Activated naive CD8-positive, alpha-beta T cell (primary cell): ENCODE results near the gene SH3PXD2A.
A peak's percentile ranks its signal among the peaks of the same experiment; 100 is the strongest.

Source experiments
- H3K27ac Mint-ChIP-seq: one replicate; pipeline ENCODE4 v1.8.0; 2021; ENCODE audit warnings: mixed read lengths
- H3K27me3 Mint-ChIP-seq: one replicate; pipeline ENCODE4 v1.8.0; 2021; ENCODE audit warnings: mixed read lengths
- H3K36me3 Mint-ChIP-seq: one replicate; pipeline ENCODE4 v1.8.0; 2021; ENCODE audit warnings: mixed read lengths
- H3K4me1 Mint-ChIP-seq: one replicate; pipeline ENCODE4 v1.8.0; 2021; ENCODE audit warnings: low read depth, mixed read lengths
- H3K4me3 Mint-ChIP-seq: one replicate; pipeline ENCODE4 v1.8.0; 2021; ENCODE audit warnings: mild to moderate bottlenecking, mixed read lengths
- H3K9me3 Mint-ChIP-seq: one replicate; pipeline ENCODE4 v1.8.0; 2021; ENCODE audit warnings: low read depth, mixed read lengths

Gene SH3PXD2A

DNA sequence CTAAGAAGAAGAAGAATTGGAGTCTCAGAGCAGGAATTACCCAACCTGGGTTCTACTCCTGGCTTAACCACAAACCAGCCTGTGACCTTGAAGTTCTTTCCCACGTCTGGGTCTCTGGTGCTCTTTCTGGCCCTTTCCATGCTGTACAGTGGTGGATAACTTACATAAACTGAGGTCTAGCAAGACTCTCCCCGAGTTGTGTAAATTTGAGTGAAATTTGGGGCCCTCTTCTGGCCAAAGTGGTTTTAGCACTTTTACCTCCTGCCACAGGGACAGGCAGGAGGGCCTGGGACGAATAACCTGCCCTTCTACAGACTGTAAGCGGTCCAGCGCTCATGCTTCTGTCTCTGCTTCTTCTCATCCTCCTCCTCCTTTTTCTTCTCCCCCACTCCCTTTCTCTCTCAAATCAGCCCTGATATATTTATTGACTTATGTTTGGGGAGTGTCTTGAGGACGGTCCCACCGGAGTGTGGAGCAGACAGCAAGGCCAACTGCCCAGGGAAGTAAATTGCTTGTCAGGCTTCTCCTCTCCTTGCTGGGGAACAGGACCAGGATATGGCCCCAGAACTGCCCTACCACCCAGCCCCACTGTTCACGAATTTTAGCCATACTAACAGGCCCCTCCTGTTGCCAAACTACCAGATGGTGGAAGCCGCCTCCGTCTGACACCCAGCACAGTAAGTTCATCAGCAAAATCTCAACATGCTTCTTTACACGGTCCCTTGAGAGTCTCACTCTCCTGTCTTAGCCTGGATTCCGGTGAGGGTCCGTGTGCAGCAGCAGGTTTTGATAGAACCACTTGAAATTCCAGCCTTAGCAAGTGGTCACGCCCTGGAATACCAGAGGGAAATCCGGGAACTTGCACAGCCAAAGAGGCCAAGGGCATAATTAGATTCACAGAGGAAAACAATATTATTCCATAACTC lies 4.0 kb upstream of the SH3PXD2A start:
- Mint-ChIP-seq H3K27ac (no peak overlapping the region), H3K9me3 (no peaks in the 10 kb centered on the region), H3K27me3 (peaks cover 11% of the 10 kb centered on the region), H3K4me1 (peaks cover 10% of the 10 kb centered on the region), H3K36me3 (peaks cover 4% of the 10 kb centered on the region), H3K4me3 (no peak overlapping the region)

DNA sequence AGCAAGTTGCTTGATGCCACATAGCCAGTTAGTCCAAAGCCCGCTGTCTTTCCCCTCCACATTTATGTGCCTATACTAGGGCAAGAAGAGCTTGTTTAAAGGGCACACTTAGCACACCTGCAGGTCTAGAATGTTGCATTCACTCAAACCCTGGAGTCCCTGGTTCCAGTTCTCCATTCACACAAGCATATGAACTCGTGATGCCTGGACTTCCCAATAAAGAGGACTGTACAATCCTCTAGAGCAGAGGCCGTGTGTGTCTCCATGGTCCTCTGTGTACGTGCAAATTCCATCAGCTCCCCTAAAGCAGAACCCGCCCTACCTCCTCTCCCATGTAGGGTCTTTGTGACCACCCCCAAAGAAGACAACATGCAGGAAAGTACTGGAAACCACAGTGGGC lies 3.0 kb upstream of the SH3PXD2A start:
- Mint-ChIP-seq H3K36me3 (no peaks in the 10 kb centered on the region), H3K27ac (no peak overlapping the region), H3K4me1 (peaks cover 15% of the 10 kb centered on the region), H3K4me3 (no peak overlapping the region), H3K27me3 (peaks cover 20% of the 10 kb centered on the region), H3K9me3 (no peaks in the 10 kb centered on the region)

DNA sequence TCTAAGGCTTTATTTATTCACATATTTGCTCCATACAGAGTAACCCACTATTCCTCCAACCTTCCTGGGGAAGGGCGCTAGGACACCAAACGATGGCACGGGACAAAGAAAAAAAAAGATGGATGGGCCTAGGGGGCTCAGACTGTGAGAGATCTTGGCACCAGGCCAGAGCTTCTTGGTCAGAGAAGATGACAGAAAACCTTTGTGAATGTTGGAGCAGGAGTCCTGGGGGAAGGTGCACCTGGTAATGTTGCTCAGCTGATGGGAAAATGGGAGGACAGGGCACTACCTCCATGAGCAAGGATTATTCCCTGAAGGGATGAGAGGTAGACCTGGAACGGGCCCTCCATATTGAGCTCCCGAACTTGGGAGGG lies 1.4 kb upstream of the SH3PXD2A start:
- H3K9me3 Mint-ChIP-seq = no peaks in the 10 kb centered on the region
- H3K4me3 Mint-ChIP-seq = peak overlapping the region; percentile 77
- H3K27me3 Mint-ChIP-seq = peaks cover 21% of the 10 kb centered on the region
- no peak overlapping the region for H3K27ac Mint-ChIP-seq
- no peaks in the 10 kb centered on the region for H3K36me3 Mint-ChIP-seq
- peaks cover 15% of the 10 kb centered on the region for H3K4me1 Mint-ChIP-seq

DNA sequence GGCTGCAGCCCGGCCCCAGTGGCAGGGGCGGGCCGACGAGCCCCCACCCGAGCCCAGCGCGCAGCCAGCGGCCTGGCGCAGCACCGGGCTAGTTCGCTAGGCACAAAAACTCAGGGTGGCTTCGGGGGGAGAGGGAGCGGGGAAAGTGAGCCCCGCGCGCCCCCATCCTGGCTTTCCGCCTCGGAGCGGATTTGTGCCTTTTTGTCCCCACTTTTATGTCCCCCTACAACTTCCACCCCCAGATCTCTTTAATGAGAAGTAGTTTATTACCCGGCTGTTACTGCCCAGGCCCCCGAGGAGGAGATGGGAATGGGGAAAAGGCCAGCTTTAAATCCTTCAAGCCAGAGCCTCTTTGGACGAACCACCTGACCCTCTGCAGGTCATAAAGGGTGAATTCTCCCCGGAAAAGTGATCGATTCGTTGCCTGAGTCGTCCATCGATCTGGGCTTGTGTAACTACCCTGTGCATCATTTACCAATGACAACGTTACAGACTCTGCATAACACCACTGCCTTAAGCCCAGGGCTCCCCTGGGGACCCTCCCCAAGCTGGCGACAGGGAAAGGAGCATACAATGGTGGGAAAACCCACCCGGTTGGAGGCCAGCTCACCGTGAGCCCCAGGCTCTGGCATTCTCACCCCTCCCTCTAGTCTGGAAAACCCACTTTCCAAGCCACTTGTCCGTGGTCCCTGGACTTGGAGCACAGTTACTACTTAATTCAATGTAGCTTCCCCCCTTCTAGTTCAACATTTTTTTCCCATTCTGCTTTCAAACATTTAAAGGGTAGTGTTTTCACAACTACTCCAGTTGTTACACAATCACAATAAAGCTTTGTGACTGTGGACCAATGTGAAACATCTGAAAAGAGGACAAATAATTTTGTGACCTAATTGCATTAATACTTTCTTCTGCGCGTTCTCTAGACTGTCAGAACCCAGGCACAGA lies 748 bp upstream of the SH3PXD2A start:
- Mint-ChIP-seq H3K27ac (no peak overlapping the region), H3K4me1 (peaks cover 15% of the 10 kb centered on the region), H3K27me3 (peaks cover 21% of the 10 kb centered on the region)

DNA sequence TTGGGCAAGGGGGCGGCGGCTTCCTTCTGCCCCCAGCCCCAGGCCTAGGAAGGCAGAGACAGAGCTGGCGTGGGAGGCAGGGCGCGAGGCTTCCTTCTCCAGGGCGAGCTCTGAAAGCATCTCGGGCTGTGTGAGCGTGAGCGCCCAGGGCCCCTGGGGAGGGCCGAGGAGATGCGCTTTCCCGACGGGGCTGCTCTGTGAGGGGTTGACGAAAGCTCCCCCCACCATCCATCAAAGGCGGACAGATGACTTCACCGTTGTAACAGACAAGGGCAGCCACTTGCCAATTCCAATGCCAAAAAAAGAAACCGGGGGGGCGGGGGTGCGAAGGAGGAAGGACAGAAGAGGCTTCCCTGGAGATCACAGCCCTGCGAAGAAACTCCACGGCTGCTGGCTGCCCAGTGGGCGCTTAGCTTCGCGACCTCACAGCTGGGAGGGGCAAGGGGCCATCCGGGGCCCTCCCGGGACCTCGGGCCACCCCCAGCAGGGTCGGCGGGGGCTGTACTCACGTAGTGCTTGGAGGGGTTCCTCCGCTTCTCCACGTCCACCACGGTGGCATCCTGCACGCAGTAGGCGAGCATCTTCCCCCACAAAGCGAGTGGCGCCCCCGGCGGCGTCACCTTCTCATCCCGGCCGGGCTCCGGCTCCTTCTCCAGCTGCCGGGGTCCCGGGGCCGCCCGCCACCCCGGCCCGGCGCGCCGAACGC lies 537 bp downstream of the SH3PXD2A start:
- Mint-ChIP-seq H3K27ac (no peak overlapping the region), H3K9me3 (no peaks in the 10 kb centered on the region)

More for the DNA sequence above, 748 bp upstream of the SH3PXD2A start:
- peak overlapping the region; percentile 77 for H3K4me3 Mint-ChIP-seq
- no peaks in the 10 kb centered on the region for H3K36me3 Mint-ChIP-seq
- H3K9me3 Mint-ChIP-seq = no peaks in the 10 kb centered on the region

DNA sequence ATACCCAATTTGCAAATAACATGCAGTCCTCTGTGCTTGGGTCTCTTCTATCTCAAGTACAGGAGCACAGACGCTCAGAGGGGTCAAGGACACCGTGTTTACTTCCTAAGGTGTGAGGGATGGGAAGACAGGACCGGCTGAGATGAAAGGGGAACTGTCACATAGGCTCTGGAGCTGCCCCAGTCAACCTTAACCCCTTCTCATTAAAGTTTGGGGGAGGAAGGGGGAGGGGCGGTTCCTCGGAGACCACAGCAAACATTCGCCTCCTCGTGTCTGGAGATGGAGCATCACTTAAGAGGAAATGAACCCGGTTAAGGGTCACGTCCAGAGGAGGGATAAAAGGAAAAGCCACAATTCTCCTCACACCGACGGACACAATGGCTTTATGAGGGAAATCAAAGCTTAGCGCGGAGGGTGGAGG lies 1.1 kb downstream of the SH3PXD2A start:
- peak overlapping the region; percentile 88 for H3K4me3 Mint-ChIP-seq
- no peak overlapping the region for H3K27ac Mint-ChIP-seq
- peaks cover 24% of the 10 kb centered on the region for H3K27me3 Mint-ChIP-seq
- no peaks in the 10 kb centered on the region for H3K36me3 Mint-ChIP-seq
- no peaks in the 10 kb centered on the region for H3K9me3 Mint-ChIP-seq
- H3K4me1 Mint-ChIP-seq = peaks cover 15% of the 10 kb centered on the region

More for the DNA sequence above, 537 bp downstream of the SH3PXD2A start:
- H3K4me1 Mint-ChIP-seq = peaks cover 15% of the 10 kb centered on the region
- no peaks in the 10 kb centered on the region for H3K36me3 Mint-ChIP-seq
- H3K27me3 Mint-ChIP-seq = peaks cover 21% of the 10 kb centered on the region
- H3K4me3 Mint-ChIP-seq = peak overlapping the region; percentile 88

DNA sequence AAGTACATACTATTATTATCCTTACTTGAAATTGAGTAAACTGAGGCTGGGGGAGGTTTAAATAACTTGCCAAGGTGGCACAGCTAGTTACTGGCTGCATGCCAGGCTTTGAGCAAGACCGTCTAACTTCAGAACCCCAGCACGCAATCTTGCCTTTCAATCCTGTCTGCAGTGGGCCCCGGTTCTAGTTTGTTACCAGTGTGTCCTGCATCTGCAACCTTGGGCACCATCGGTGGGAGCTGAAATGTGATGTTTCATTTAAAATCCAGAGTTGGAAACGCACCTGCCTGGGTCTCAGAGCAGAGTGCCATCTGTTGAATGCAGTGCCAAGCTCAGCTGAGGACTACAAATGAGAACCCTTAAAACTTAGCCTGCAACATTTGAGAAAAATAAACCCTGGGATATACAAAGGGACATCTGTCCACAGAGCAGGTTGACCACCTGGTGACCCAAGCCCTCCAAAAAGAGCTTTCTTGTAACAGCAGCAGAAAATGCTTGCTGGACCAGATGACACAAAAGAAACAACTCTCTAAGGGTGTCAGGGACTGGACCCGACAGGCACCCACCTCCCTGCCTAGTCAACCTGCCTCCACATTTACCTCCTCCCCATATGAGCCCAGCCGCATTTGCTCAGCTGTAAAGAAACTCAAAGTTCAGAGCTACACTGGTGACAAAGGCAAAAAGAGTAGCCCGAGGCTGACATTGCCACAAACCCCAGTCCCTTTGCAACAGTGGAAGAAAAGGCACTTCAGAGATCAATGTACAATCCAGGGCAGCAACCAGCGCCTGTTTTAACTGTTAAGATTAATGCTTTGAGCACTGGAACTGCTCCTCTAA lies 1.7 kb downstream of the SH3PXD2A start:
- Mint-ChIP-seq H3K9me3 (no peaks in the 10 kb centered on the region), H3K27me3 (peaks cover 24% of the 10 kb centered on the region), H3K36me3 (no peaks in the 10 kb centered on the region), H3K27ac (no peak overlapping the region), H3K4me3 (peak overlapping the region; percentile 88), H3K4me1 (peaks cover 15% of the 10 kb centered on the region)

DNA sequence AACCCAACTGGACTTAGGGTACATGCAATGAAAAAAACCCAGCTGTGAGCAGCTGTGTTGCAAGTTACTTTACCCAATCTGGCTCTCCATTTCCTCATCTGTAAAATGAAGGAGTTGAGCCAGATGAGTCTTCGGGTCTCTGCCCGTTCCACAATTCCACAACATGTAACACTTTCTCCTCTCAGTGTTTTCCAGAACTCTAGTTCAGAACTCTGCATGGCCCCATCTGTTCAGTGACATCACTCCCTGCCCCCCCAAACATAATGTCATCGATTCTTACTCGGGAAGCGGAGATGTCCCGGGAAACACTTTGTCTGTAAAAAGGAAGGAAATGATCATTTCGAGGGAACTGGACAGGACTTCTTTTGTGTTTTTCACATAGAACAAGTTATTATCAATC lies 2.5 kb downstream of the SH3PXD2A start:
- Mint-ChIP-seq H3K4me3 (no peak overlapping the region), H3K27ac (no peak overlapping the region), H3K27me3 (peaks cover 24% of the 10 kb centered on the region)

DNA sequence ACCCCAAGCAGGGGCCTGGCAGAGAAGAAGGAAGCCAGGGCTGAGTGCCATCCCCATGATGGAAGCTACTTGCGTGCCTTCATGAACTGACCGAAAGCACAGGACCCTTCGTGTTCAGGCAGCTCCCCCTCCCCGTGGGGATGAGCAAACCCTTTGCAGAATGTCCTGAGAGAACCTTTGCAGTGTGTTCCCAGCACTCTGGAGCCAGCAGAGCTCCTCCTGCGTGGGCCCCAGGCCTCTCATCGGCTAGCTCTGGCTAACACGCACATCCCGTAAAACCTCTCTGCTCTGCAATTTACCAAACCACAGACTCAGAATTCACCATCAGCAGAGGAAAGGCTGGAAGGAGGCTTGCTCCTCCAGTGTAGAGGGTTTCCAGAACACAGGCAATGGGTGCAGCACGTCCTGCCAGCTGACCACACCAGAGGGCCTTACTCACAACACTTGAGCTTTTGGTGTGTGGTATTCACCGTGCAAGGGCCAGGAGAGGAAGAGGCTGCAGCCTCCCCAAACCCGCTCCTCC lies 3.1 kb downstream of the SH3PXD2A start:
- no peaks in the 10 kb centered on the region for H3K36me3 Mint-ChIP-seq
- H3K27ac Mint-ChIP-seq = no peak overlapping the region
- no peak overlapping the region for H3K4me3 Mint-ChIP-seq
- H3K9me3 Mint-ChIP-seq = no peaks in the 10 kb centered on the region
- peaks cover 24% of the 10 kb centered on the region for H3K27me3 Mint-ChIP-seq
- peaks cover 15% of the 10 kb centered on the region for H3K4me1 Mint-ChIP-seq

More for the DNA sequence above, 2.5 kb downstream of the SH3PXD2A start:
- peaks cover 15% of the 10 kb centered on the region for H3K4me1 Mint-ChIP-seq
- no peaks in the 10 kb centered on the region for H3K36me3 Mint-ChIP-seq
- H3K9me3 Mint-ChIP-seq = no peaks in the 10 kb centered on the region

DNA sequence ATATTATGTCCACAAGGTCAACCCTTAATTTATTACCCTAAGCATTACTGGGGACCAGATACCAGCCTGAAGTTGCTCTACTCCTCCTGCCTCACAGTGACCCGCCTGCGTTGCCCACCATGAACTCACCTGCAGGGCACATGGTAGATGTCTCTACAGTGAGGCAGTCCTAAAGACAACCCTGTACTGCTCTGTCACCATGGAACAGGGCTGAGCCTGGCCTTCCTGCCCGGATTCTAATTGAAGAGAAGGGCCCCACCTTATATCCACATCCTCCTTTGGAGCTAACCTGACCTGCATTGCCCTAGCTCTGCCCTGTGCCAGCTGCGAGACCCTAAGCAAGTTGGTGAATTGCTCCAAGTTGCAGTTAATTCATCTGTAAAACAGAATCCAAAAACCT lies 4.1 kb downstream of the SH3PXD2A start:
- Mint-ChIP-seq H3K36me3 (no peaks in the 10 kb centered on the region), H3K4me1 (peaks cover 17% of the 10 kb centered on the region), H3K27me3 (peaks cover 17% of the 10 kb centered on the region), H3K9me3 (no peaks in the 10 kb centered on the region), H3K27ac (no peak overlapping the region), H3K4me3 (no peak overlapping the region)

DNA sequence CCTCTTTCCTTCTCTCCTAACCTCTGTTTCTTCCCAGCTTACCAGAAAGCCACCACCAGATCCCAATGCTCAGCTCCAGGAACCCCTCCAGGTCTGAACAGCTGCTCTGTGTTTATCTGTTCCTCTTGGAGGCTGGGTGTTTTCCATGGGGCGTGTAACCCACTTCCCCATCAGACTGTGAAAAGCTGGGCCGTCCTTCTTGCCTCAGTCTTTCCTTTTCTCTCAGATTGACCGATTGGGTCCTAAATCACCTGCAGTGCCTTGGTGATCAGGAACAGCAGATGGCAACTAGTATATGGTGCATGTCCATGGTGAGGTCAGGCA lies 4.8 kb downstream of the SH3PXD2A start:
- Mint-ChIP-seq H3K9me3 (no peaks in the 10 kb centered on the region), H3K4me3 (no peak overlapping the region), H3K27ac (no peak overlapping the region), H3K4me1 (peaks cover 22% of the 10 kb centered on the region), H3K27me3 (peaks cover 15% of the 10 kb centered on the region), H3K36me3 (no peaks in the 10 kb centered on the region)

DNA sequence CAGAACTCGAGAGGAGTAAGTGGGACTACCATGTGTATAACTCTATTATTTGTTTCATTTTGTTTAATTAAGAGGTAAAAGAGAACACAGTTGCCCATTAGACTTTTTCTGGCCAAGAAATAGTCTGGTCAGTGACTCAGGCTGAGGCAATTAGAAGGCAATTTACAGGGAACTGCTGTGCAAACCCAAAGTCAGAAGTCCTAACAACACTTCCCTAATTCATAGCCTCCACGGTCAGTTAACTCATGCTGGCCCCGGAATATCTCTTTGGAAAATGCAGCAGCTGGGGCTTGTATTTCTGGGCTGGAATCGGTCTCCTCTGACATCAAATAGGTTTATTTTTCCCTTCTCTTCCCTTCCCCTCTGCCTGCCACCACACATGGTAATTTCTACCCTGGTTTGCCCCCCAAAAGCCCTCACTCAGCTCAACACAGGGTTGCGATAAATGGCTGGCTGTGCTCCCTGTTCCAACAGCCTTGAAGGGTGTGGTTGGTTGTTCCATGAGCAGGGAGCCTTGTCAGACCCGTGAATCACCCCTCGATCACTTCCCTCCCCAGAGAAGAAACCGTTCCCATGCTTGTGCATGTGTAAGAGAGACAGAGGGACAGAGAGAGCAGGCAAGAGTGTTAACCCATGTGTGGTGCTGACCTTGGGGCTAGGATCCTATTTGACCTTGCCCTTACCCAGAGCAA lies 5.3 kb downstream of the SH3PXD2A start:
- Mint-ChIP-seq H3K36me3 (no peaks in the 10 kb centered on the region), H3K4me3 (no peak overlapping the region), H3K4me1 (peaks cover 26% of the 10 kb centered on the region), H3K27ac (no peak overlapping the region), H3K9me3 (no peaks in the 10 kb centered on the region), H3K27me3 (peaks cover 15% of the 10 kb centered on the region)

DNA sequence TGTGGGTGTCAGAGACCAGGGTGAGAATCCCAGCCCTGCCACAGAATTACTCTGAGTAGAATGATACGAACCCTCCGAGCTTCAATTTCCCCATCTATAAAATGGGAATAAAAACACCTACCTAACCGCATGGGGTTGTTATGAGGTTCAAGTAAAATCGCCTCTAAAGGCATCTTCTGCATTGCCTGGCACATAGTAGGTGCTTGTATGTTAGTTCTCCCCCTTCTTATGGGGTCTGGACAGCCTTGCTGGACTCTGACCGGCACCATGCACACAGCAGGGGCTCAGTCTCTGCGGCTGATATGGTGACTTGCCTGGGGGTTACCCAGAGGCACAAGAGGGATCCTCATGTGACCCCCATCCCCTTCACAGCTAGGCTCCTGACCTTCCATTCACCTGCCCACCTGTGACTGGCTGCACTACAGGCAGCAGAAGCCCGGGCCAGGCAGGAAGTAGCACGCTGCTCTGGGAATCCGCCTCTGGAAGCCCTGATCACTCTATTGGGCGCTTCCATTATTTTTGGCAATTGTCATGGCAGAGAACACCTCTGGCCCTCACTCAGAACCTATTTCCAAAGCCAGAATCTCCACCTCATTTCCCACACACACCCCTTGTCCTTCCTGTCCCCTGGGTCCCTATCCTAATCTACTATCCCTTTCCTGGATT lies 6.0 kb downstream of the SH3PXD2A start:
- Mint-ChIP-seq H3K4me1 (peaks cover 22% of the 10 kb centered on the region), H3K27ac (no peak overlapping the region), H3K4me3 (no peak overlapping the region), H3K36me3 (no peaks in the 10 kb centered on the region), H3K9me3 (no peaks in the 10 kb centered on the region), H3K27me3 (peaks cover 12% of the 10 kb centered on the region)
